Right renal cortex interstitium (tissue), 3 donors: Measurements from ENCODE around the gene HMGA1. TPM values are rescaled to one million over a fixed set of nuclear protein-coding genes. Genes with fewer than 3 reads are reported as not detected.

Experiments used
- DNase-seq, 3 donors: peaks; one replicate each; pipeline ENCODE4 v3.0.0-alpha.2; 2013; ENCODE audit warnings: low read depth in 3 of 3, low spot score in 2 of 3
- polyA plus RNA-seq, 3 donors: library from polyadenylated mRNA; unstranded; fragments of 120-200 nt; gene quantifications; one replicate each; pipeline ENCODE4 v1.2.1, GENCODE V29; 2013; ENCODE audit not compliant: insufficient read length in 3 of 3

HMGA1 gene
- 100 to 1,000 TPM in 1 of 3 donors, 10 to 100 TPM in 2; 80.2 to 117 (median 97.5) TPM for polyA plus RNA-seq

- peak in 1 of 3 donors; percentile 69 for DNase-seq
Observed at GRCh38 chr6:34236443-34237315, at the start of gene HMGA1. Gene HMGA1, plus strand, starts transcription at chr6:34236873. Its CDS starts 3,908 bp downstream, at chr6:34240781.

DNA sequence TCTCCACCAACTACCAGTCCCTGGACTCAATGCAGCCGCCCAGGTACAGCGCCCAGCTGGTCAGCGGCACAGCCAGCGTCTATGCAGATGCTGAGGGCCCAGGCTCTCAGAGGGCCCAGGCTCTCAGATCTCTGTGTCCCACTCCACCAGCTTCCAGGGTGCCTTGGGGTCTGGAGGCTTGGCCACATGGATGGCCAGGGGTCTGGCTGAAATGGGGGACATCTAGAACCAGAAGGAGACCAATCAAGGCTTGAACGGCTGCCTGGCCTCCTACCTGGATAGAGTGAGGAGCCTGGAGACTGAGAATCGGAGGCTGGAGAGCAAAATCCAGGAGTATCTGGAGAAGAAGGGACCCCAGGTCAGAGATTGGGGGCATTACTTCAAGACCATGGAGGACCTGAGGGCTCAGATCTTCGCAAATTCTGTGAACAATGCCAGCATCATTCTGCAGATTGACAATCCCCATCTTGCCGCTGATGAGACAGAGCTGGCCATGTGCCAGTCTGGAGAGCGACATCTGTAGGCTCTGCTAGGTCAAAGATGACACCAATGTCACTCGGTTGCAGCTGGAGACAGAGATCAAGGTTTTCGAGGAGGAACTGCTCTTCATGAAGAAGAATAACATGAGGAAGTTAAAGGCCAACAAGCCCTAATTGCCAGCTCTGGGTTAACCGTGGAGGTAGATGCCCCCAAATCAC is 46.7 kb upstream of the HMGA1 start:
- DNase-seq: no peak

DNA sequence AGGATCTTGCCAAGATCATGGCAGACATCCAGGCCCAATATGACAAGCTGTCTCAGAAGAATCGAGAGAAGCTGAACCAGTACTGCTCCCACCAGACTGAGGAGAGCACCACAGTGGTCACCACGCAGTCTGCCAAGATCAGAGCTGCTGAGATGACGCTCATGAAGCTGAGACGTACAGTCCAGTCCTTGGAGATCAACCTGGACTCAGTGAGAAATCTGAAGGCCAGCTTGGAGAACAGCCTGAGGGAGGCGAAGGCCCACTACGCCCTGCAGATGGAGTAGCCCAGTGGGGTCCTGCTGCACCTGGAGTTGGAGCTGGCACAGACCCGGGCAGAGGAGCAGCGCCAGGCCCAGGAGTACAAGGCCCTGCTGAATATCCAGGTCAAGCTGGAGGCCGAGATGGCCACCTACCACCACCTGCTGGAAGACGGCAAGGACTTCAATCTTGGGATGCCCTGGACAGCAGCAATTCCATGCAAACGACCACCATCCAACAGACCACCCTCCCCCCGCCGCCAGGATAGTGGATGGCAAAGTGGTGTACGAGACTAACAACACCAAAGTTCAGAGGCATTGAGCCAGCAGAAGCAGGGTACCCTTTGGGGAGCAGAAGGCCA is 46.1 kb upstream of the HMGA1 start:
- no peak for DNase-seq

DNA sequence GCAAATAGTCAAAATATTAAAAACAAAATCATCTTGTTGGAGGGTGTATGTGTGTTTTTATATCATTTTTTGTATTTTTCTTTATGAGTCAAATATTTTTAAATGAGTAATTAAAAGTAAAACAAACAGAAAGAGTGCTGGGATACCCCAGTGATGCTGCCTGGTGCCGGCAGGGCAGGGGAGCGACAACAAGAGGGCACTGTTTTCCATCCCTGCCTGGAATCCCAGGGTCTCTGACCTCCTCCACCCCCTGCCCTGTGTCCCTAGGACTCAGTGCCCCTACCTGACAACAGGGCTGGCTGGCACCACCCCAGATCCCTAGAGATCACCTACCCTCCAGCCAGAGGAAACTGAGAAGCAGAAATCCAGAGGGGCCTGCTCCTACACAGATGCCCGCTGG is 41.9 kb upstream of the HMGA1 start:
- DNase-seq: no peak

GRCh38 chr6:34195726-34196115 is 41.0 kb upstream of the HMGA1 start:
- DNase-seq: no peak

GRCh38 chr6:34196116-34196832 is 40.4 kb upstream of the HMGA1 start:
- peak; percentile 23 to 50 (median 44) for DNase-seq

GRCh38 chr6:34196833-34197195 is 39.9 kb upstream of the HMGA1 start:
- DNase-seq: no peak

GRCh38 chr6:34200340-34200971 is 36.2 kb upstream of the HMGA1 start:
- DNase-seq: no peak

DNA sequence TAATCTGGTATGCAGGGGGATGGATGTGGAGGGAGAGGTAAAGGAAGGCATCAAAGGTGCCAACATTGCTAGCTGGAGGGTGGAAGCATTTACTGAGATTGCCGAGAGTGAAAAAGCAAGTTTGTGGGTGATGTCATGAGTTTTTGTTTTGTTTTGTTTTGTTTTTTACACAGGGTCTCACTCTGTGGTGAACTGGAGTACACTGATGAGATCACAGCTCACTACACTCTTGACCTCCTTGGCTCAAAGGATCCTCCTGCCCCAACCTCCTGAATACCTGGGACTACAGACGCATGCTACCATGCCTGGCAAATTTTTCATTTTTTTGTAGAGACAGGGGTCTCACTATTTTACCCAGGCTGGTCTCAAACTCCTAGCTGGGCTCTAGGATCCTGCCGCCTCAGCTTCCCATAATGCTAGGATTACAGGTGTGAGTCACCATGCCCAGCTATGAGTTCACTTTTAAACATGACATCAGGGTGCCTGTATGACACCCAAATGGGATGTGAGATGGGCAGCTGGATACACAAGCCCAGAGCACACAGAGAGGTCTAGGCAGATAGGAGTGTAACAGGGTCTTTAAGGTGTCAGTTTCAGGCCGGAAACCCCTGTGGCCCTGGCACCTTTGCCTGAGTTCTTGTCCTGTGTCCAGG is 35.1 kb upstream of the HMGA1 start:
- no peak for DNase-seq

- DNase-seq: no peak
Observed at GRCh38 chr6:34202329-34203201, 34.1 kb upstream of the HMGA1 start.

GRCh38 chr6:34204693-34205092 is 32.0 kb upstream of the HMGA1 start:
- DNase-seq: no peak

DNA sequence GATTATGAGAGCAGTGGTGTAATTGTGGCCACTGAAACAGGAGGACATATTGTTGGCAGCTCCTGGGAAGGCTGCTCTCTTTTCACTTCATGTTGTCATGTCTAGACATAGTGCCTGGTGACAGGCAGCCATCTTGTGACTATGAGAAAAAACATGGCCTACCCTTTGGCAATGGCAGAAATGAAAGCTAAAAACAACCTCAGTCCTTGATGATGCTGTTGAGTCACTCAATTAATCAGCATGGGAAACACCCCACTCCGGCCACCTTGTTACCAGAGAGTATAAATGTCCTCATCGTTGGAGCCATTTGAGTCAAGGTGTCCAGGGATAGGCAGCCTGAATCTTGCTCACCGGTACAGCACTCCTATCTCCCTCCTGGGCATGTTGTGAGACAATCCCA is 31.2 kb upstream of the HMGA1 start:
- no peak for DNase-seq

DNA sequence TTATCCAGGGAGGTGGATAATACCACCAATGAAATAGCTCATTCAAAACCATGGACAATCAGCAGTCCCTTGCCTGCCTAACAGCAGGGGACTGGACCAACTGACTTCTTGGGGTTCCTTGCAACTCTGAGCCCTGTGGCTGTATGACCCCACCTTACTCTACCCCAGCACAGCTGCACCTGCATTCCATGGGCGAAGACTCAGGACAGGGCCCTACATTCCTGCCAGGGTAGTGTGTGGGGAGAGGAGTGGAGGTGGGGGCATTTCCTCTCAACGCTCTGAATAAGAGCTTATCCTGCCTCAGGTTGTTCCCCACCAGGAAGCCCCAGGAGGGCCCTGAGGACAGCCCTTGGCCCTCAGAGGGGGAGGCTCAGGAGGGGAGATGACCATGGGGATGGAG is 30.8 kb upstream of the HMGA1 start:
- no peak for DNase-seq

DNA sequence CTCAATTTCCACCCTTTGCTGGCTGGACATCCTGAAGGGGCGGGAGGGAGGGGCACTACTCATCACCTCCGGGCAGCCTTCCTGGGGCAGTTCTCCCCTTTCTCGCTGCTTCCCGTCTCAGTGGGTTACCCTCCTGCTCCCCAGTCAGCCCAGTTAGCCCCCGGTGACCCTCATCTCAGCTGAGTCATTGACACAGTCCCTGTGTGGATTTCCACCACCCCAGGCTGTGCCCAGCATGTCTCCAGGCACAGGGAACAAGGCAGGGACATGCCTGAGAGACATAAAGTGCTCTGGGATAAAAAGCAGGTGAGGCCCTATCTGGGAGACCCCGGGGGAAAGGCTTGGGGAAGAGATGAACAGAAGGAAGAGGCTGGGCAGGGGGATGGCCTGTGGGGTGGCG is 29.9 kb upstream of the HMGA1 start:
- DNase-seq: no peak

GRCh38 chr6:34207695-34208443 is 28.8 kb upstream of the HMGA1 start:
- no peak for DNase-seq

GRCh38 chr6:34213772-34214171 is 22.9 kb upstream of the HMGA1 start:
- DNase-seq: no peak

DNA sequence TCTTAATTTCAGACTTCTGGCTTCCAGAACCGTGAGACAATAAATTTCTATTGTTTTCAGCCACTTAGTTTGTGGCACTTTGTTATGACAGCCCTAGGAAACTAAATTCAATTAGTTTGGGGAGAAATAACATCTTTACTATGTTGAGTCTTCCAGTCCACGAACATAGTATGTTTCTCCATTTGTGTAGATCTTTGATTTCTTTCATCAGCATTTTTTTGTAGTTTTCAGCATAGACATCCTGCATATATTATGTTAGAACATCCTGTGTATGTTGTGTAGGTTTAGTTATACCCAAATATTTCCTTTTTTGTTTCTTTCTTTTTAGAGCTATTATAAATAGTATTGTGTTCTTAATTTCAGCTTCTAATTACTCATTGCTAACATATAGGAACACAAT is 18.0 kb upstream of the HMGA1 start:
- no peak for DNase-seq

- DNase-seq: peak in 1 of 3 donors; percentile 72
Observed at GRCh38 chr6:34223381-34223955, 13.2 kb upstream of the HMGA1 start.
